IMR-90 (cell line): ENCODE results near the gene BRCA2. TPM values are rescaled to one million over a fixed set of nuclear protein-coding genes. Genes with fewer than 3 reads are reported as not detected.

Source experiments
- ATAC-seq: fragments of 200-7000 bp; cut with Tn5 transposase; 2 replicates; pipeline ENCODE4 v1.9.1; 2020; ENCODE audit warnings: low read depth, mild to moderate bottlenecking, moderate library complexity
- BruUV-seq: library from RNA; stranded (reverse); fragments of 400-500 nt; replicated peaks from 2 replicates; lab custom pipeline; 2021; lab: Mats Ljungman, UMichigan
- CTCF ChIA-PET: fragments of 300-600 bp; formaldehyde crosslinking; extraction: SDS; loops from one replicate; lab custom pipeline; 2021; ENCODE audit warnings: antibody characterized with exemption; lab: Yijun Ruan, JAX
- POLR2A ChIA-PET: fragments of 300-600 bp; sonication (Branson Sonifier 250); formaldehyde crosslinking; loops from one replicate; lab custom pipeline; 2022; ENCODE audit warnings: antibody characterized with exemption; ENCODE audit not compliant: unreplicated experiment; lab: Charles Lee
- DNase-seq: peaks from one replicate; pipeline ENCODE4 v3.0.0; 2013
- H2AFZ ChIP-seq: replicated peaks from 2 replicates; pipeline ENCODE3; 2013; ENCODE audit warnings: low read length, mild to moderate bottlenecking; ENCODE audit not compliant: poor library complexity
- H2AK5ac ChIP-seq: 2 replicates; pipeline ENCODE4 v1.6.1; 2013; ENCODE audit warnings: low read depth, low read length, inconsistent platforms
- H2AK9ac ChIP-seq: replicated peaks from 2 replicates; pipeline ENCODE3; 2013; ENCODE audit warnings: mild to moderate bottlenecking, low read depth, low read length, moderate library complexity; ENCODE audit not compliant: poor library complexity
- H2BK120ac ChIP-seq: 2 replicates; pipeline ENCODE4 v1.6.1; 2013; ENCODE audit warnings: low read depth, low read length, inconsistent platforms
- H2BK15ac ChIP-seq: 3 replicates; pipeline ENCODE4 v1.6.1; 2013; ENCODE audit warnings: low read depth, low read length, inconsistent platforms
- H2BK20ac ChIP-seq: 2 replicates; pipeline ENCODE4 v1.6.1; 2013; ENCODE audit warnings: low read depth, mild to moderate bottlenecking, inconsistent platforms, low read length, moderate library complexity
- H2BK5ac ChIP-seq: 2 replicates; pipeline ENCODE4 v1.6.1; 2013; ENCODE audit warnings: mild to moderate bottlenecking, low read depth, low read length, inconsistent platforms; ENCODE audit not compliant: poor library complexity, severe bottlenecking
- H3K14ac ChIP-seq: replicated peaks from 2 replicates; pipeline ENCODE4 v1.6.1; 2013; ENCODE audit warnings: low read depth, low read length, inconsistent platforms
- H3K18ac ChIP-seq: 2 replicates; pipeline ENCODE4 v1.6.1; 2013; ENCODE audit warnings: low read depth, low read length, control low read depth
- H3K23ac ChIP-seq: 2 replicates; pipeline ENCODE4 v1.6.1; 2013; ENCODE audit warnings: low read depth, low read length, inconsistent platforms
- H3K27ac ChIP-seq: 2 replicates; pipeline ENCODE4 v1.5.1; 2013; ENCODE audit warnings: mild to moderate bottlenecking, control low read depth, low read length; ENCODE audit not compliant: insufficient read depth
- H3K27me3 ChIP-seq: 2 replicates; pipeline ENCODE4 v1.6.1; 2013; ENCODE audit warnings: low read length; ENCODE audit not compliant: control insufficient read depth, insufficient read depth
- H3K36me3 ChIP-seq: 2 replicates; pipeline ENCODE4 v1.6.1; 2013; ENCODE audit warnings: low read length, mixed read lengths; ENCODE audit not compliant: control insufficient read depth, insufficient read depth
- H3K4ac ChIP-seq: 2 replicates; pipeline ENCODE4 v1.6.1; 2013; ENCODE audit warnings: low read depth, low read length, inconsistent platforms
- H3K4me1 ChIP-seq: 2 replicates; pipeline ENCODE4 v1.6.1; 2013; ENCODE audit warnings: low read length, mixed read lengths; ENCODE audit not compliant: control insufficient read depth, insufficient read depth
- H3K4me2 ChIP-seq: 2 replicates; pipeline ENCODE4 v1.6.1; 2013; ENCODE audit warnings: low read depth, mild to moderate bottlenecking, control low read depth, low read length, moderate library complexity
- H3K4me3 ChIP-seq: 2 replicates; pipeline ENCODE4 v1.5.1; 2013; ENCODE audit warnings: low read depth, mild to moderate bottlenecking, control low read depth, low read length, moderate library complexity; ENCODE audit not compliant: insufficient read depth
- H3K56ac ChIP-seq: 2 replicates; pipeline ENCODE4 v1.6.1; 2013; ENCODE audit warnings: low read length, inconsistent platforms; ENCODE audit not compliant: insufficient read depth; ENCODE audit errors: extremely low read depth
- H3K79me1 ChIP-seq, 2 experiments: 2 replicates each; pipeline ENCODE4 v1.6.1; 2013; ENCODE audit warnings: low read length in 2 of 2, inconsistent platforms in 1 of 2, low read depth in 1 of 2
- H3K9ac ChIP-seq: 2 replicates; pipeline ENCODE4 v1.6.1; 2013; ENCODE audit warnings: low read depth, low read length, control low read depth
- H3K9me1 ChIP-seq: 2 replicates; pipeline ENCODE4 v1.6.1; 2013; ENCODE audit warnings: low read length, inconsistent platforms; ENCODE audit not compliant: insufficient read depth
- H3K9me3 ChIP-seq: 2 replicates; pipeline ENCODE4 v1.6.1; 2013; ENCODE audit warnings: low read length; ENCODE audit not compliant: control insufficient read depth, insufficient read depth
- H4K20me1 ChIP-seq: 2 replicates; pipeline ENCODE4 v1.6.1; 2013; ENCODE audit warnings: low read length, inconsistent platforms; ENCODE audit not compliant: insufficient read depth
- H4K5ac ChIP-seq: 2 replicates; pipeline ENCODE4 v1.6.1; 2013; ENCODE audit warnings: mild to moderate bottlenecking, low read depth, low read length, control low read depth
- H4K8ac ChIP-seq, 2 experiments: 2 replicates each; pipeline ENCODE4 v1.6.1; 2013; ENCODE audit warnings: low read depth in 2 of 2, low read length in 2 of 2, control low read depth in 1 of 2, inconsistent platforms in 1 of 2
- H4K91ac ChIP-seq: 2 replicates; pipeline ENCODE4 v1.6.1; 2013; ENCODE audit warnings: low read depth, low read length, inconsistent platforms; ENCODE audit not compliant: insufficient read depth
- BHLHE40 ChIP-seq: fragments of 150-350 bp; IDR thresholded peaks from 2 replicates; pipeline ENCODE4 v1.6.1; 2016; ENCODE audit warnings: mild to moderate bottlenecking, low read depth, low read length
- CEBPB ChIP-seq: IDR thresholded peaks from 2 replicates; pipeline ENCODE4 v1.6.1; 2012; ENCODE audit warnings: low read depth, low read length, improper control_type of control experiment
- CHD1 ChIP-seq: IDR thresholded peaks from 2 replicates; pipeline ENCODE4 v1.6.1; 2012; ENCODE audit warnings: low read depth, low read length, improper control_type of control experiment
- FOS ChIP-seq: fragments of 150-350 bp; IDR thresholded peaks from 2 replicates; pipeline ENCODE4 v1.6.1; 2016; ENCODE audit warnings: low read depth, low read length
- MAFK ChIP-seq: IDR thresholded peaks from 2 replicates; pipeline ENCODE4 v1.6.1; 2012; ENCODE audit warnings: low read depth, low read length, improper control_type of control experiment
- MAZ ChIP-seq: IDR thresholded peaks from 2 replicates; pipeline ENCODE4 v1.6.1; 2012; ENCODE audit warnings: low read depth, mild to moderate bottlenecking, low read length, improper control_type of control experiment, moderate library complexity, borderline replicate concordance
- MXI1 ChIP-seq: IDR thresholded peaks from 2 replicates; pipeline ENCODE4 v1.6.1; 2012; ENCODE audit warnings: low read depth, mild to moderate bottlenecking, low read length, moderate library complexity, borderline replicate concordance
- NFE2L2 ChIP-seq: fragments of 150-350 bp; IDR thresholded peaks from 2 replicates; pipeline ENCODE4 v1.6.1; 2016; ENCODE audit warnings: low read depth, mild to moderate bottlenecking, low read length
- POLR2A ChIP-seq: IDR thresholded peaks from 2 replicates; pipeline ENCODE4 v1.6.1; 2012; ENCODE audit warnings: mild to moderate bottlenecking, low read depth, low read length
- RAD21 ChIP-seq: IDR thresholded peaks from 2 replicates; pipeline ENCODE4 v1.6.1; 2012; ENCODE audit warnings: low read length, improper control_type of control experiment
- RCOR1 ChIP-seq: IDR thresholded peaks from 2 replicates; pipeline ENCODE4 v1.6.1; 2012; ENCODE audit warnings: mild to moderate bottlenecking, low read length, improper control_type of control experiment; ENCODE audit not compliant: insufficient replicate concordance
- RFX5 ChIP-seq: IDR thresholded peaks from 2 replicates; pipeline ENCODE4 v1.8.0; 2012; ENCODE audit warnings: low read depth, mild to moderate bottlenecking, low read length, moderate library complexity
- SMC3 ChIP-seq: fragments of 150-350 bp; IDR thresholded peaks from 2 replicates; pipeline ENCODE4 v1.6.1; 2016; ENCODE audit warnings: low read depth, mild to moderate bottlenecking, antibody characterized with exemption, low read length, moderate library complexity
- USF2 ChIP-seq: fragments of 150-350 bp; IDR thresholded peaks from 2 replicates; pipeline ENCODE4 v1.6.1; 2017; ENCODE audit warnings: mild to moderate bottlenecking, antibody characterized with exemption, low read length, low read depth
- WGBS, 2 experiments: methylation state at CpG; one replicate each; pipeline versions ENCODE4 v1.1.5 to v1.1.7; 2013; ENCODE audit warnings: missing lambda C conversion rate in 2 of 2; ENCODE audit not compliant: insufficient read length in 1 of 2; ENCODE audit errors: extremely low coverage in 2 of 2; 5-methylcytosine and 5-hydroxymethylcytosine counted together
- dilution Hi-C: fragments of 300-500 bp; cut with HindIII; formaldehyde crosslinking; loops from one replicate; pipeline ENCODE4 v1.14.3; 2018; ENCODE audit warnings: low sequenced_read_pairs; ENCODE audit not compliant: unreplicated experiment
- in situ Hi-C: fragments of 300-500 bp; cut with MboI; formaldehyde crosslinking; loops from 3 replicates; pipeline ENCODE4 v1.14.3; 2019; ENCODE audit warnings: low sequenced_read_pairs, inconsistent platforms, mixed read lengths
- intact Hi-C: fragments of 100-400 bp; cut with micrococcal nuclease; formaldehyde crosslinking; loops from 2 replicates; pipeline ENCODE4 v1.10.0; 2022
- polyA plus RNA-seq, 3 experiments: library from polyadenylated mRNA; depleted of rRNA; stranded (reverse); fragments of >200 nt; gene quantifications; 2 replicates each; pipeline ENCODE4 v1.2.3, GENCODE V29; 2012; ENCODE audit warnings: low replicate concordance in 1 of 3
- total RNA-seq: library from RNA; depleted of rRNA; stranded (reverse); fragments of >200 nt; gene quantifications from 2 replicates; pipeline ENCODE4 v1.2.3, GENCODE V29; 2012
- TF ChIP-seq, protein P1 (sequence below): fragments of 150-350 bp; IDR thresholded peaks from 2 replicates; pipeline ENCODE4 v1.6.1; 2016; ENCODE audit warnings: low read depth, mild to moderate bottlenecking, low read length, moderate library complexity, borderline replicate concordance
- TF ChIP-seq, protein P2 (sequence below): conservative IDR thresholded peaks from 2 replicates; pipeline ENCODE4 v1.5.1; 2012; ENCODE audit warnings: mild to moderate bottlenecking, low read depth, low read length, improper control_type of control experiment

Gene BRCA2
- total and polyA plus RNA-seq, 2 of the 4 experiments (the other 2 are of a cell fraction), result 2.0 to 9.7 TPM

DNA sequence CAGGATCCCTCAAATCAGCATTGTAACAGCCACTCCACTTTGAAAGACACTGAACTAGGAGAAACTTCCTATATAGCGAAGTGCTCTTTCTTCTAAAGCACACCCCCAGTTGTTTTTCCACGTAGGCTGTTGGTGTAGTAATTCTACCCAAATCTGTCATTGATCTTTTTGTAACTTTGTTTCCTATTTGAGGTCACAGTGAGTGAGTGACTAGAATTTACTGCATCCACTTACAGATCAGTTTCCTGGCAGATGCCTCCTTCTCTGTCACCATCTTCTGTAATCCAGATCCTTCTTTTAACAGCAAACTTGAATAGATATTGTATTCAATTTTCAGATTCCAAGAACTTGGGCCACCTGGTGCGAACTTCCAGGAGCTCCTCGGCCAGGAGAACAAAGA is 15.4 kb upstream of the BRCA2 start:
- Histone ChIP-seq H2BK120ac (no peak overlapping the region), H3K9me3 (no peaks in the 10 kb centered on the region), H4K5ac (no peak overlapping the region), H3K79me1 (no peaks in the 10 kb centered on the region), H3K23ac (no peak overlapping the region), H3K36me3 (no peaks in the 10 kb centered on the region), H3K4me3 (no peak overlapping the region), H3K14ac (no peak overlapping the region), H2BK20ac (no peak overlapping the region), H4K91ac (no peak overlapping the region), H3K56ac (no peak overlapping the region), H2AK9ac (no peak overlapping the region), H4K20me1 (no peaks in the 10 kb centered on the region), H4K8ac (no peak overlapping the region), H3K27me3 (peaks cover 3% of the 10 kb centered on the region), H2AFZ (no peak overlapping the region), H2AK5ac (no peak overlapping the region), H3K27ac (no peak overlapping the region), H3K9me1 (no peaks in the 10 kb centered on the region), H3K4ac (no peak overlapping the region), H2BK5ac (no peak overlapping the region), H3K9ac (no peak overlapping the region), H3K18ac (no peak overlapping the region), H2BK15ac (no peak overlapping the region), H3K4me1 (no peaks in the 10 kb centered on the region), H3K4me2 (no peak overlapping the region)
- CTCF ChIA-PET, result no interaction called here
- no peak for DNase-seq
- WGBS, 2 experiments, result 100% methylated on average over 1 of the region's 4 CpGs; no CpG with 5 or more reads in 1 of the 2 experiments
- intact Hi-C loops, result no loop called here
- no peak for ATAC-seq
- POLR2A ChIA-PET, result no interaction called here
- in situ Hi-C loops, result no loop called here
- no peak for TF ChIP-seq FOS
- TF ChIP-seq SMC3, result no peak
- TF ChIP-seq POLR2A, result no peak
- no peak for TF ChIP-seq USF2
- no peak for TF ChIP-seq MAZ
- TF ChIP-seq CEBPB, result no peak
- TF ChIP-seq CHD1, result no peak
- TF ChIP-seq RFX5, result no peak
- TF ChIP-seq MXI1, result no peak
- TF ChIP-seq, protein P1, sequence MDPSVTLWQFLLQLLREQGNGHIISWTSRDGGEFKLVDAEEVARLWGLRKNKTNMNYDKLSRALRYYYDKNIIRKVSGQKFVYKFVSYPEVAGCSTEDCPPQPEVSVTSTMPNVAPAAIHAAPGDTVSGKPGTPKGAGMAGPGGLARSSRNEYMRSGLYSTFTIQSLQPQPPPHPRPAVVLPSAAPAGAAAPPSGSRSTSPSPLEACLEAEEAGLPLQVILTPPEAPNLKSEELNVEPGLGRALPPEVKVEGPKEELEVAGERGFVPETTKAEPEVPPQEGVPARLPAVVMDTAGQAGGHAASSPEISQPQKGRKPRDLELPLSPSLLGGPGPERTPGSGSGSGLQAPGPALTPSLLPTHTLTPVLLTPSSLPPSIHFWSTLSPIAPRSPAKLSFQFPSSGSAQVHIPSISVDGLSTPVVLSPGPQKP, result no peak
- TF ChIP-seq RCOR1, result no peak
- TF ChIP-seq MAFK, result no peak
- no peak for TF ChIP-seq NFE2L2
- TF ChIP-seq BHLHE40, result no peak
- TF ChIP-seq, protein P2, sequence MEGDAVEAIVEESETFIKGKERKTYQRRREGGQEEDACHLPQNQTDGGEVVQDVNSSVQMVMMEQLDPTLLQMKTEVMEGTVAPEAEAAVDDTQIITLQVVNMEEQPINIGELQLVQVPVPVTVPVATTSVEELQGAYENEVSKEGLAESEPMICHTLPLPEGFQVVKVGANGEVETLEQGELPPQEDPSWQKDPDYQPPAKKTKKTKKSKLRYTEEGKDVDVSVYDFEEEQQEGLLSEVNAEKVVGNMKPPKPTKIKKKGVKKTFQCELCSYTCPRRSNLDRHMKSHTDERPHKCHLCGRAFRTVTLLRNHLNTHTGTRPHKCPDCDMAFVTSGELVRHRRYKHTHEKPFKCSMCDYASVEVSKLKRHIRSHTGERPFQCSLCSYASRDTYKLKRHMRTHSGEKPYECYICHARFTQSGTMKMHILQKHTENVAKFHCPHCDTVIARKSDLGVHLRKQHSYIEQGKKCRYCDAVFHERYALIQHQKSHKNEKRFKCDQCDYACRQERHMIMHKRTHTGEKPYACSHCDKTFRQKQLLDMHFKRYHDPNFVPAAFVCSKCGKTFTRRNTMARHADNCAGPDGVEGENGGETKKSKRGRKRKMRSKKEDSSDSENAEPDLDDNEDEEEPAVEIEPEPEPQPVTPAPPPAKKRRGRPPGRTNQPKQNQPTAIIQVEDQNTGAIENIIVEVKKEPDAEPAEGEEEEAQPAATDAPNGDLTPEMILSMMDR, result no peak
- no peak for TF ChIP-seq RAD21
- BruUV-seq, result no TSS peak
- dilution Hi-C loops, result no loop called here
